Measurements from ENCODE around the gene RGS21. TPM values are rescaled to one million over a fixed set of nuclear protein-coding genes. Genes with fewer than 3 reads are reported as not detected.

Gene RGS21
- total RNA-seq, 1 donor from 2014 or later = not detected

- TF ChIP-seq CTCF (conservative IDR thresholded peaks at IDR 0.05; ENCODE audit: low read depth, low read length) = no peak
- no peak for DNase-seq (ENCODE audit: low read depth)
- H3K4me3 ChIP-seq (ENCODE audit: low read depth, low read length) = no peak overlapping the region
These were observed 79.1 kb downstream of the RGS21 start for GRCh38 chr1:192395895-192396294.

GRCh38 chr1:192399161-192399560, 82.4 kb downstream of the RGS21 start:
- no peak for DNase-seq (ENCODE audit: low read depth)
- no peak for TF ChIP-seq CTCF (conservative IDR thresholded peaks at IDR 0.05; ENCODE audit: low read depth, low read length)
- H3K4me3 ChIP-seq (ENCODE audit: low read depth, low read length) = no peak overlapping the region

GRCh38 chr1:192401825-192402224, 85.0 kb downstream of the RGS21 start:
- TF ChIP-seq CTCF (conservative IDR thresholded peaks at IDR 0.05; ENCODE audit: low read depth, low read length) = no peak
- DNase-seq (ENCODE audit: low read depth) = no peak
- H3K4me3 ChIP-seq (ENCODE audit: low read depth, low read length) = no peak overlapping the region

GRCh38 chr1:192402571-192402970, 85.8 kb downstream of the RGS21 start:
- no peak for TF ChIP-seq CTCF (conservative IDR thresholded peaks at IDR 0.05; ENCODE audit: low read depth, low read length)
- no peak overlapping the region for H3K4me3 ChIP-seq (ENCODE audit: low read depth, low read length)
- no peak for DNase-seq (ENCODE audit: low read depth)

- H3K4me3 ChIP-seq (ENCODE audit: low read depth, low read length) = no peak overlapping the region
- DNase-seq (ENCODE audit: low read depth) = no peak
- TF ChIP-seq CTCF (conservative IDR thresholded peaks at IDR 0.05; ENCODE audit: low read depth, low read length) = no peak
These were observed 90.4 kb downstream of the RGS21 start for GRCh38 chr1:192407206-192407605.

Other genes with a start within 250 kb of the RGS21 start
- gene RGS18, start 158.5 kb upstream of the RGS21 start, total RNA-seq = not detected in 2 replicates

All from epithelial cell of proximal tubule (primary cell).